HG03108 (cell line): ENCODE results near the gene PLPP1.

Experiments used
- ATAC-seq: cut with Tn5 transposase; IDR thresholded peaks from one replicate; pipeline ENCODE4 v1.9.1; 2021; ENCODE audit warnings: moderate library complexity; ENCODE audit not compliant: unreplicated experiment

PLPP1 gene

DNA sequence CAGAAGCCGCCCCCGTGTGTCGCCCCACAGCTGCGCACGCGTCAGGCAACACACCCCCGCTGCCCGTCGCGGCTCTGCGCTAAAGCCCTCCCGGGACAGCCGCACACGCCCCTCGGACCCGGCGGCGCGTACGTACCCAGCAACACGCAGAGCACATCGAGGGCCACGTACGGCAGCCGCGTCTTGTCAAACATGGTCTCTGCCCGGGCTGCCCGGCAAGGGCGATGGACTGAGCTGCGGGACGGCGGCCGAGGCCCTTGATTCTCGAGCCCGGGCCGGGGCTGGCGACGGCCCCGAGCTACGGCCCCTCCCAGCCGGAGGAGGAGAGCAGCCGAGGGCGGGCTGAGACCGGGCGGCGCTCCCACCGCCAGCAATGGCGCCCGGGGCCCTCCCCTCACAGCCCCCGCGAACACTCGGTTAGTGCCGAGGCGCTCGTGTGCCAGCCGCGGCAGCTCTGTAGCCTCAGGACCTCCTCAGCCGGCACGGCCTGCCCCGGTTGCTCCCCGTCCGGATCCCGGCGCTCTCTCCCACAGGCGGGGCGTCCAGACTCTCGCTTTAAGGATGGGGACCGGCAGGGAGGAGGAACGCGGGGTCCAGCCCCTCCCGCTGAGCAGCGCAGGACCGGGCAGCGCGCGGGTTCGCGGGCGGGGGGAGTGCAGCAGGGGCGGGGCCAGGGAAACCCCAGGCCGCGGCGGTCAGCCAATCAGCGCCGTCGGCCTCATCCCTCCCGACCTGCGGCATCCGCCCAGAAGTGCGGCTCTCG lies at the start of gene PLPP1:
Gene PLPP1 (minus strand): TSS at position 529 of the 763 bp plus-strand sequence. CDS start 335 bp downstream, at position 194.
- peak; percentile 86 for ATAC-seq

DNA sequence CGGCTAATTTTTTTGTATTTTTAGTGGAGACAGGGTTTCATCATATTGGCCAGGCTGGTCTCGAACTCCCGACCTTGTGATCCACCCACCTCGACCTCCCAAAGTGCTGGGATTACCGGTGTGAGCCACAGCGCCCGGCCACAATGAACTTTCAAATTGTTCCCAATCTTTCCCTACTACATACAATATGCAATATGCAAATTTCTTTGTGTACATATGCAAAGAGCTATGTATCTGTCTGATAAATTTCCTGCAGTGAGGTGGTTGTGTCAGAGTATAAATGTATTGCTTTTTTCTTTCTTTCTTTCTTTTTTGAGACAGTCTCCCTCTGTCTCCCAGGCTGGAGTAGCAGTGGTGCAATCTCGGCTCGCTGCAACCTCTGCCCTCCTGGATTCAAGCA lies 48.8 kb upstream of the PLPP1 start:
- ATAC-seq, result no peak

DNA sequence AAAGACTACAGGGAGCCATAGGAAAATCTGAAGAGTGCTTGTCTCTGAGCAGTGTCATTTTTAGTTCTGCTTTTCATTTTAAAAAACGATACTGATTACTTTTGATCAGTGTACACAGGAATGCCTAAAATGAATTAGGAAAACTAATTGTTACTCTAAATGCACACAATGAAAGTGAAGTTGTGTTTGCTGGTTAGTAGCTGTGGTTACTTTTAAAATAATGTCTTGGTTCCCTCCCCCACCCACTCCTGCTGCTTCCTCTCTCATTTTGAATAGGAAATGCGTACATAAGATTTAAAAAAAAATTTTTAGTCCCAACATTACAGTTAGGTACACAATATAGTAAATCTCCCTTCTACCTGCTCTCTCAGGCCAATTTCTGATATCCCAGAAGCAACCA lies 47.5 kb upstream of the PLPP1 start:
- ATAC-seq, result no peak

DNA sequence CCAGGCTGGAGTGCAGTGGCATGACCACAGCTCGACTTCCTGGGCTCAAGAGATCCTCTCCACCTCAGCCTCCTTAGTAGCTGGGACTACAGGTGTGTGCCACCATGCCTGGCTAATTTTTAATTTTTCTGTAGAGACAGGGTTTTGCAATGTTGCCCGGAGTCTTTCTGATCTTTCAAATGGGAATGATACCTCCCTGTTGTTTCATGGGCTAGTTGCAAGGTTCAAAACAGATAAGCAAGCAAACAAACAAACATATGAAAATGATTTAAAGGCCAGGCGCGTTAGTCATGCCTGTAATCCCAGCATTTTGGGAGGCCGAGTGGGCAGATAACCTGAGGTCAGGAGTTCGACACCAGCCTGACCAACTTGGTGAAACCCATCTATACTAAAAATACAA lies 45.3 kb upstream of the PLPP1 start:
- ATAC-seq, result no peak

DNA sequence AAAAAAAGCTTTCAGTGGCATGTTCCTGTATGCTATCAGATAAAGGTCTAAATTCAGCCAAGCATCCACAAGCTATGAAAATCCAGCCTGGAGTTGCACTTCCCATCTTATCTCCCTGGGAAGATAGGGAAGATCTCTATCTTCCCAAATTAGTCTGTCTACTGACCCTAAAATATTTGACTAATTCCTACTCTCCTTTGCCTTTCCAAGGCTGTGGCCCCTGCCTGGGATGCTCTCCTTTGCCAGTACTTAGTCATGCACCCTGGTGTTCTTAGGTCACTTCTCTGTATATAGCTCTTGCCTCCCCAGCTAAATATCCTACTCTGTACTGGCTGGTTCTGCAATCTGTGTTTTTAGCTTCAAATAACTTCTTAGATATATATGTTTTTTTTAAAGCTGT lies 44.0 kb upstream of the PLPP1 start:
- no peak for ATAC-seq

DNA sequence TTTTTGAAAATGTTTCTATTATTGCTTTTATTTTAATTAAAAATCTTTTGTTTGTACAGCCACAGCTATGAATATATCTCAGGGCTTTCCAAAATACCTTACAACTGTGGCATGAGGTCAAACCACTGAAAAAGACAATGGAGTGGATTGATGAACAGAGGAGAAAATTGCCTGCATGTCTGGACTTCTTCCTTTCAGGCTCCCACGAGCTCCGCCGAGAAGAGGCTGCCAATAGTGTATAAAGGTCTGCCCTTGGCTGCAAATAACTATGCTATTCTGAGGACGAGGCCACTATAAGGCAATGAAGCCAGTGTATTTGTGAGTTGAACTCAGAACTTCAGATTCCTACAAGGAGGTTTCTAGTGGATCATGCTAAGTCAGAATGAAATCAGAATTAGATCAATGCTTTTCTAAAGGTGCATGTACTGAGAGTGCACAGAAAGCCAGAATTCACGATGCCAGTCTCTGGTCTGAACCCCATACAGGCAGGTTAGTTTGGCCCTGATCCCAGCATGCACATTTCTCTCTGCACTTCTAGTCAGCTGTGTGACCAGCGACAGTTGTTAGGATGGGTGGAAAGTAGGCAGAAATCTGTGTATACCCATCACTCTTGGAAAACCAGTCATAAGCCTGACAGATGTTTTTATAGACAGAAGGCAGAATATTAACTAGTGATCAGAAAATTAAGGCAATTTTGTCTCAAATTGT lies 42.7 kb upstream of the PLPP1 start:
- ATAC-seq, result no peak

DNA sequence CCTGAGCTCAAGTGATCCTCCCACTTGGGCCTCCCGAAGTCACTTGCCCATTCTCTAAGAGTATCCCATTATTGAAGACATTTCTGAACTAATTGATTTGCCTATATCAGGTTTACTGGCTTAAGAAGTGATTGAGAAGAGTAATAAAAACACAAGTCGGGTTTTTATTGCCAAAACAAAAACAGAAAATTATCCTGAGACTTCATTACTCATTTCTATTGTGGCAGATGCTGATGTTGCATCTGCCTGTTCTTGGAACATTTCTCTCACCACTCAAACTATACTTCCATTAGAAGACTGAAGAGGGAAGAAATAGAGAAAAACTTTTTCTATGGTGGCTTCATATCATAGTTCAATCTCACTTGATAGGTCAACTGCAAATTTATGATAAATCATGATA lies 41.9 kb upstream of the PLPP1 start:
- ATAC-seq, result no peak

DNA sequence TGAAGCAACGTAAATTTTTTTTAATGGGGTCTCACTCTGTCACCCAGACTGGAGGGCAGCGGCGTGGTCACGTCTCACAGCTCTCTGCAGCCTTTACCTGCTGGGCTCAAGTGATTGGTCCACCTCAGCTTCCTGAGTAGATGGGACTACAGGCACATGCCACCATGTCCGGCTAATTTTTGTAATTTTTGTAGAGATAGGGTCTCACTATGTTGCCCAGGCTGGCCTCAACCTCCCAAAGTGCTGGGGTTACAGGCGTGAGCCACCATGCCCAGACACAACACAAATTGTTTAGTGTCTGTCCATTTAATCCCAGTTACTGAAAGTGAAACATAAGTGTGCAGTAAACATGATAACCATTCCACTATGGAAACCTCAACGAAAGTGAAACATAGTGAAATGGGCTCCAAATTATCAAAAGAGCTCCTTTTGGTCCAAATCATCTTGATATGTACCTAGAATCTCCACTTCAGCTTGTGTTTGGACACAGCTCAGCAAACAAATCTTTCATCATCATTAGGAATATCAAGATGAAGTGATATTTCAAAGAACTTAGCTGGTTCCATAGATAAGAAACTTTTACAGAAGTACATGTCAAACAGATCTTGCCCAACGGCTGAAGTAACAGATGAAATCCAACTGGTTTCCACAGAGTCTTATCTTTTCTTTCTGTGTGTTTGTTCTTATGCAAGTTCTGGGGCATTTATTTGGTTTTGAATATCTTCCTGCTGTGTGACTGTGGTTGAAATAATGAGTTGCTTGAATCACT lies 41.2 kb upstream of the PLPP1 start:
- no peak for ATAC-seq

DNA sequence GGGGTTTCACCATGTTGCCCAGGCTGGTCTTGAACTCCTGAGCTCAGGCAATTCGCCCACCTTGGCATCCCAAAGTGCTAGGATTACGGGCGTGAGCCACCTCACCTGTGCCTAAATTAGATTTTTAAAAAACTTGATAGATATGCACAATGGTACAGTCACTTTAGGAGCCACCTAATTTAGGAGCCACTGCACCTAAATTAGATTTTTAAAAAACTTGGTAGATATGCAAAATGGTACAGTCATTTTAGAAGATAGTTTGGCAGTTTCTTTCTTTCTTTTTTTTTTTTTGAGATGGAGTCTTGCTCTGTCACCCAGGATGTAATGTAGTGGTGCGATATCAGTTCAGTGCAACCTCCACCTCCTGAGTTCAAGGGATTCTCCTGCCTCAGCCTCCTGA lies 37.8 kb upstream of the PLPP1 start:
- ATAC-seq, result no peak

DNA sequence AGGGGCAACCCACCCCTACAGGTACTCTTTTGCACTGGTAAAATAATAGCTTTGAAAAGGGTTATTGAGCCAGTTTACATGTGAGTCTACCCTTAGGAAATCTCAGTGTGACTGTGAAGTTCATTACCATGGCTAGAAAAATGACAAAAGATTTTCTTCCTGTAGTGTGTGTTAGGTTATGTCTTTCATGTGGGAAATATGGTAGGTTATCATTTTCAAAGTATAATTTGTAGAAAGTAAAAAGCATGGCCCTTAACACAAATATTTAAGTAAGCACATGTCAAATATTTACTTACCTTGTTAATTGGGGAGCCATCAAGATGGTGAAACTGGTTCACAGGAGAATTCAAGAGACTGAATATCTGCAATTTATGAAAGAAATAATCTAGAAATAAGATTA lies 37.3 kb upstream of the PLPP1 start:
- no peak for ATAC-seq

DNA sequence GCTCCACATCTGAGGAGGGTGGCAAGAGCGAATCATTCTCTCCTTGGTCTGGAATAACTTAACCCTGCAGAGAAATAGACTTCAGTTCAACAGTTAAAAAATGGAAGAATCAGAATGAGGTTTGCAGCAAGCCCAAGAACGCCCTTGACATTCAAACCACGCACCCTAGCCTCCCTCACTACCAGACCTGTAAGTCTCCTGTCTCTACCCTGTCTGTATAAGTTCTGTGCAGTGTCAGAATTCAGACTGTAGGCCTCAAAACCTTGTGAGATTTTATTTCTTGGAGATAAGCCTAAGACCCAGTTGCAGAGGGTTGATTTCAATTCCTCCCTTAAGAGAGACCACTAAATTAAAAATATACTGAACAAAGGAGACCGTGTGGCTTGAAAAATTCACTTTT lies 35.8 kb upstream of the PLPP1 start:
- ATAC-seq, result no peak

DNA sequence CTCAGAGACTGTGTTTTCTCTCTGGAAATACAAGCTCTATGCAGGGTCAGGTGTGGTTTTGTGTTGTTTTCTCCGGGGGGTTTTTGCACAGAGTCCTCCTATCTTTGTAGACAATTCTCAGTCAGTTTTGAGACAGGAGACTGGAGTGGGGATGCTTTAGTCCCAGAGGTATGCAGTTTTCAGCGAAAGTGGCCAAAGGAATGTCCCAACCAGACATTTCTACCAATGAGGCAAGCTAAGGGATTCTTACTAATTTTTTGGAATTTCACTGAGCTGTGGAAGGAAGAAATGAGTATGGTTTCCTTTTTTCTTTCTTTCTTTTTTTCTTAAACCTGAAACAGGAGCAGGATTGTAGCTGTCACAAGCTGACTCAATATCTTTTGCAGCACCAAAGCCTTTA lies 35.3 kb upstream of the PLPP1 start:
- ATAC-seq, result no peak

DNA sequence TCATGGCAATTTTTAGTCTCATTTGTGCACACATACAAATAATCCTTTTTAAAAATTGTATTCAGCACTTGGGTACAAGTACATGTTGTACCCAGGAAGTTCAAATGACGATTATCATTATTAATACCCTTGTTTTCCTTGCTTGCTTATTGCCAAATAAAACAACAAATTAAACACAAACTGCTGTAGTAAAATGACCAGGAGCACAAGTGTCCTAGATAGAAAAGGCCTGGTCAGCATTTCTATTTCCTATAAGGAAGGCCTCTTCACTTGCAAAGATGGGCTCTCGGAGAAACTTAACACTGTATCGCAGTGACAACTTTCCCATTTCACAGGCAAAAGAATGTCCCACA lies 34.7 kb upstream of the PLPP1 start:
- ATAC-seq, result no peak

DNA sequence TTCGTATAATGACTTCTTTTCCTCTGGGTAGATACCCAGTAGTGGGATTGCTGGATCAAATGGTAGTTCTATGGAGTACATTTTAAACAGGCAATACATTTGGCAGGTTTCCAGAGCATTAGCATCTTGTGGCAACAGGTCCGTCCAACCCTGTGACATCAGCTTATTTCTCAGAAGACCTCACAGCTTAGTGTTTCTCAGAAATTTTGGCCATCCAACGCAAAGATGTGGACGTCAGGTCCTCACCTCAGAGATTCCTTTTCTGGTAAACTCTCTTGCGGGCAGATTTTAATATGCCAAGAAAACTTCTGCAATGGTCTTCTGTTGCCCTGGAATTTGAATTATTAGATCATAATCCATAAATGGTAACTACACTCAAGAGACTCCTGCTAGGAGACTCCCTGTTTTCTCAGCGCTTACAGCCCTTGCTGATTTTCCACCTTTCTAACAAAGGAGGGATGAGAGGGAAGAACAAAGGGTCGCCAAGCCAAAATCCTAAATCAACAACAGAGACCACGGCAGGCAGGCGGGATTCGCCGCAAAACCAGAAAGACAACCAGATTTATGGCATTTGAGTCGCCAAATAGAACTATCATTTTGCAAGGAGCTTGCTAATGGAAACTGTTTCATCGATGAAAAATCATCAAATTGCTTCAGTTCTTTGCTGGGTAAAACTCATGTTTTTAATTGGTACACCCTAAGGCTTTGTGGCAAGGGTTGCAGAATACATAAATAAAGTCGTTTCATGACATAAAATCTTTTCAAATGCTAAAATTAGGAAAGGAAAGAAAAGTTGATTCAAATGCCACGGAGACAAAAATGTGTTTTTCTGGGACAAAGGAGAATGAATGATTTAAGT lies 34.1 kb upstream of the PLPP1 start:
- ATAC-seq, result no peak

DNA sequence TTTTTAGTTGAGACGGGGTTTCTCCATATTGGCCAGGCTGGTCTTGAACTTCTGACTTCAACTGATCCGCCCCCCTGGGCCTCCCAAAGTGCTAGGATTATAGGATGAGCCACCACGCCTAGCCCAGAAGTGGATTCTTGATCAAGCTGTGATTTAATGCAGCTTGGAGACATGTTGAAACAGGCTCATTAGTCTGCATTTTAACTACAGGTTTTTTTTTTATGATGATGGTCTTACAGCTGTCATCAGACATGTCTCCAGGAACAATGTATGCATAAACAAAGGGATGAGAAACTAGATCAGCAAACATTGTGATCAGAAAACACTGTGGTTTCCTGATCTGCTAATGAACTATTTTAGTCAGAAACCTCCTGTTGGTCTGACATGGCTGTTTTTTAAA lies 30.0 kb upstream of the PLPP1 start:
- ATAC-seq, result peak; percentile 58

DNA sequence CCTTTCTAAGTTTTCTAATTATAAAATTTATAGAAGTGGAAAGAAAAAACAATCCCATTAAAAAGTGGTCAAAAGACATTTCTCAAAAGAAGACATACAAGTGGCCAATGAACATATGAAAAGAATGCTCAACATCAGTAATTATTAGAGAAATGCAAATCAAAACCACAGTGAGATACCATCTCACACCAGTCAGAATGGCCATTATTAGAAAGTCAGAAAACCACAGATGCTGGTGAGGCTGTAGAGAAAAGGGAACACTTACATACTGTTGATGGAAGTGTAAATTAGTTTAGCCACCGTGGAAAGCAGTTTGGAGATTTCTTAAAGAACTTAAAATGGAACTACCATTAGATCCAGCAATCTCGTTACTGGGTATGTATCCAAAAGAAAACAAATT lies 23.7 kb upstream of the PLPP1 start:
- ATAC-seq, result no peak

DNA sequence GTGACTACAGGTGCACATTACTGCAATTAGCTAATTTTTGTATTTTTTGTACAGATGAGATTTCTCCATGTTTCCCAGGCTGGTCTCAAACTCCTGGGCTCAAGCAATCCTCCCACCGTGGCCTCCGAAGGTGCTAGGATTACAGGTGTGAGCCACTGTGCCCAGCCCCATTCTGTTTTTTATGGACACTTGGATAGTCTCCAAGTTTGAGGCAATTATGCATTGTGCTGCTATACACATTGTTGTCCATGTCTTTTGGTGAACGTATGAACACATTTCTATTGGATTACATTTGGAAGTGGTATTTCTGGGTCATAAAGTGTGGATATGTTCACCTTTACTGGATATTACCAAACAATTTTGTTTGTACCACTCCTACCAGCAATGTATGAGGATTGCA lies 22.4 kb upstream of the PLPP1 start:
- ATAC-seq, result no peak

DNA sequence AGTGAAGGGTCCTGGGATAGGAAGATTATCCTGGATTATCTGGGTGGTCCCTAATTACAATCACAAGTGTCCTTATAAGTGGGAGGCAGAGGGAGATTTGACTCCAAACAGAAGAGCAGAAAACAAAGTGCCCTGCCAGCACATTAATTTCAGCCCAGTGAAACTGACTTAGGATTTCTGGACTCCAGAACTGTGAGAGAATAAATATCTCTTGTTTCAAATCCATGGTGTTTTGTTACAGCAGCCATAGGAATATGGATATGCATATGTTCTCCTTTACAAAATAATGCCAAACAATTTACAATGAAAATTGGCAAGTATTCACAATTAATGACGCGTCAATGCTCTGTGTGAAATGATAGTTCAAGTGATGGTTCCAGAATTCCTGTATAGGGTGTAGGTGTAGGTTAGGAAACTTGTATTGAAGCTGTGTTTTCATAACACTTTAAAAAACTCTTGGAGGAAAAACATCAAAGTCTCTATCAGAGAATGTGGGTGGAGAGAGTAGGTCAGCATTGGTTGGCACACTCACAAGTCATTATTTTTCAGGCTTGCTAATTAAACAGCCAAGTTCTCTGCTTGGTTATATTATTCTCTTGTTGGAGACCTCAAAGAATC lies 19.9 kb upstream of the PLPP1 start:
- no peak for ATAC-seq

DNA sequence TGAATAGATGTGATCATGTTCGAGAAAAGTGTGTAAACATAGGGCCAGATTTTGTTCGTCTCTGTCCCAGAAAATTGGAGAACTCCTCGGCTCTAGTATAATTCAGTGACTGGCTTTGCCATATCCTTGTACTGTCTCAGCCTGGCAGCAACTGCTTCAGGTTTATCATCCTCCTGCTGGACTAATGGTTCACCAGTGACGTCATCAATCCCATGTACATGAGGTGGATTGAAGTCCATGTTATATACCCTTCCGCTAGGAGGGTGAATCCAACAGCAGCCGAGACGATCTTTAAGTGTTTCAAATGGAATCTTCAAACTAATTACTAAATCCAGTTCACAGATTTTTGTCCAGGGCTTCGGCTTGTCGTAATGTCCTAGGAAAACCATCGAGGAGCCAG lies 17.1 kb upstream of the PLPP1 start:
- ATAC-seq, result no peak

DNA sequence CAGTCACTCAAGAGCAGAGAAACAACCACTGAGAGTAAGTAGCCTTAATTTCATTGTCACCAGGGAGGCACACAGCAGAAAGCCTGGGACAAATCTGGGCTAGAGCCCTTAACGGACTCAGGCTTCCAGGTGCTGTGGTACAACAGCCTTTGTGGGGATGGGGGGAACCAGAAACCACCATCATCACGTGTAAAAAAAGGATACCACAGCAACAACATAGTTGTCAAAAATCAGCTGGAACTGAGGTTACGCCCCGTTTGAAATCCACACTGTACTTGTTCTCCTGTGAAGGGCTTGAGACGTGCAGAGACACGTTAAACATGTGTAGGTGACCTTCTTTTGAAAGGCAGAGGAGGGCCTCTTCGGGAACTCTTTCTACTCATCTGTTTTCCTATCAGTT lies 16.6 kb upstream of the PLPP1 start:
- ATAC-seq, result no peak

DNA sequence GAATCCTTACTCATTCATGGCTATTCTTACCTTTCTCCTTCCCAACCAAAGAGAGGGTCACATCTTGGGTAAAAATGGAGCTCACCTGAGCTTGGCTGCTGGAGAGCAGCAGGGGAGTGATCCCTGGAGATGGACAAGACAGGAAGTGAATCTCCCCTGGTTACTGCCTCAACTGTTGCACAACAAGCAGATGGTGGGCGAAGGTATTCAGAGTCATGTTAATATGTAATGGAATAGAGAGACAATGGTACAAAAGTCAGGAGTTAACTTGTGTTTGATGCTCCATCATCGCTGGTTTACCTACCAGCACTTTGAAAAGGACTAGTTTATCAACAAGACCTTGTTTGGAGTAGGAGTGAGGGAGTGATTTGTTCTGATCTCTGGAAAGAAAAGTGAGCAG lies 13.0 kb upstream of the PLPP1 start:
- no peak for ATAC-seq
